Measurements from ENCODE around the gene MYO15A.

- TF ChIP-seq GATA3 (IDR thresholded peaks at IDR 0.05; ENCODE audit: low read depth, low read length) (no peak), GATA2 (IDR thresholded peaks at IDR 0.05; ENCODE audit: low read depth, low read length) (no peak)
These were observed 68.6 kb downstream of the MYO15A start for GRCh38 chr17:18177133-18177532.

Data from SH-SY5Y (cell line).